Stomach (tissue), 4 donors: ENCODE data around the gene HLA-DOA.

Experiments
- POLR2A ChIP-seq, 4 donors: fragments of 450-650 bp; IDR thresholded peaks; one replicate each; pipeline ENCODE4 v1.6.1; 2016; ENCODE audit warnings: antibody characterized with exemption in 4 of 4, control low read depth in 2 of 4, mild to moderate bottlenecking in 1 of 4, moderate library complexity in 1 of 4
- TF ChIP-seq, protein P1 (sequence below), 7 experiments: fragments of 450-650 bp in 4 of 7; fragments of 200-600 bp in 3 of 7; sonication (generic) in 3 of 7; IDR thresholded peaks; one replicate each; pipeline ENCODE4 v1.5.1; 2016 to 2019; ENCODE audit warnings: antibody characterized with exemption in 7 of 7, control low read depth in 2 of 7, mild to moderate bottlenecking in 1 of 7

GRCh38 chr6:33053230-33053629, 43.8 kb upstream of the HLA-DOA start:
- TF ChIP-seq, protein P1, sequence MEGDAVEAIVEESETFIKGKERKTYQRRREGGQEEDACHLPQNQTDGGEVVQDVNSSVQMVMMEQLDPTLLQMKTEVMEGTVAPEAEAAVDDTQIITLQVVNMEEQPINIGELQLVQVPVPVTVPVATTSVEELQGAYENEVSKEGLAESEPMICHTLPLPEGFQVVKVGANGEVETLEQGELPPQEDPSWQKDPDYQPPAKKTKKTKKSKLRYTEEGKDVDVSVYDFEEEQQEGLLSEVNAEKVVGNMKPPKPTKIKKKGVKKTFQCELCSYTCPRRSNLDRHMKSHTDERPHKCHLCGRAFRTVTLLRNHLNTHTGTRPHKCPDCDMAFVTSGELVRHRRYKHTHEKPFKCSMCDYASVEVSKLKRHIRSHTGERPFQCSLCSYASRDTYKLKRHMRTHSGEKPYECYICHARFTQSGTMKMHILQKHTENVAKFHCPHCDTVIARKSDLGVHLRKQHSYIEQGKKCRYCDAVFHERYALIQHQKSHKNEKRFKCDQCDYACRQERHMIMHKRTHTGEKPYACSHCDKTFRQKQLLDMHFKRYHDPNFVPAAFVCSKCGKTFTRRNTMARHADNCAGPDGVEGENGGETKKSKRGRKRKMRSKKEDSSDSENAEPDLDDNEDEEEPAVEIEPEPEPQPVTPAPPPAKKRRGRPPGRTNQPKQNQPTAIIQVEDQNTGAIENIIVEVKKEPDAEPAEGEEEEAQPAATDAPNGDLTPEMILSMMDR (IDR thresholded peaks at IDR 0.05) = no peak
- no peak for TF ChIP-seq POLR2A (IDR thresholded peaks at IDR 0.05)
